ENCODE data around the gene INPP5J. TPM values are rescaled to one million over a fixed set of nuclear protein-coding genes. Genes with fewer than 3 reads are reported as not detected.

INPP5J gene
- total and polyA plus RNA-seq, 2 donors (not counting 1 experiment from before 2014, with no cell fraction given), result 0.17 to 0.33 TPM

DNA sequence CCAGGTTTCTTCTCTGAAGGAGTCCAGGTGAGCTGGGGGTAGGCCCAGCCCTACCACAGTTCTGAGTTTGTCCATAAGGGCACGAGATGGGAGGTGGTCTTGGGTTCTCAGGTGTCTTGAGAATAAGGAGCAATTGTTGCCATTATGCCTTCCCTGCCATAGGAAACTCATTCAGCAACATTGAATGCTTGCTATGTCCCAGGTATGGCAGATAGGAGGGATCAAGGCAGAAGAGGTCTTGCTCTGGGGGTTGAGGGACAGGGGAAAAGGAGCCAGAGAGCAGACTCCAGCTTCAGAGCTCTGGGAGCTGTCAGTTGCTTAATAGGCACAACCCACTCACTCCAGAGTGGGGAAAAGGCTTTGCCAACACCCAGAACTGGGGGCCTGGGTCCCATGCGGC, 19.7 kb upstream of the INPP5J start:
- peaks cover 30% of the 10 kb centered on the region for H3K4me1 ChIP-seq (ENCODE audit: control insufficient read depth, extremely low read depth, insufficient read depth, low read length)
- no peak overlapping the region for H3K9ac ChIP-seq (ENCODE audit: insufficient read depth, low read length)
- peaks cover 46% of the 10 kb centered on the region for H3K36me3 ChIP-seq (ENCODE audit: control insufficient read depth, insufficient read depth, low read length)
- H4K20me1 ChIP-seq (ENCODE audit: control insufficient read depth, extremely low read depth, insufficient read depth, low read length), result no peaks in the 10 kb centered on the region
- no peaks in the 10 kb centered on the region for H3K27me3 ChIP-seq (ENCODE audit: control insufficient read depth, insufficient read depth, low read length)
- no peak overlapping the region for H3K4me2 ChIP-seq (ENCODE audit: extremely low read depth, insufficient read depth, low read length)
- H3K9me3 ChIP-seq (ENCODE audit: control insufficient read depth, insufficient read depth, low read depth, low read length), result no peaks in the 10 kb centered on the region
- H3K79me2 ChIP-seq (ENCODE audit: control insufficient read depth, insufficient read depth, low read length), result peaks cover 22% of the 10 kb centered on the region
- TF ChIP-seq, protein P1, sequence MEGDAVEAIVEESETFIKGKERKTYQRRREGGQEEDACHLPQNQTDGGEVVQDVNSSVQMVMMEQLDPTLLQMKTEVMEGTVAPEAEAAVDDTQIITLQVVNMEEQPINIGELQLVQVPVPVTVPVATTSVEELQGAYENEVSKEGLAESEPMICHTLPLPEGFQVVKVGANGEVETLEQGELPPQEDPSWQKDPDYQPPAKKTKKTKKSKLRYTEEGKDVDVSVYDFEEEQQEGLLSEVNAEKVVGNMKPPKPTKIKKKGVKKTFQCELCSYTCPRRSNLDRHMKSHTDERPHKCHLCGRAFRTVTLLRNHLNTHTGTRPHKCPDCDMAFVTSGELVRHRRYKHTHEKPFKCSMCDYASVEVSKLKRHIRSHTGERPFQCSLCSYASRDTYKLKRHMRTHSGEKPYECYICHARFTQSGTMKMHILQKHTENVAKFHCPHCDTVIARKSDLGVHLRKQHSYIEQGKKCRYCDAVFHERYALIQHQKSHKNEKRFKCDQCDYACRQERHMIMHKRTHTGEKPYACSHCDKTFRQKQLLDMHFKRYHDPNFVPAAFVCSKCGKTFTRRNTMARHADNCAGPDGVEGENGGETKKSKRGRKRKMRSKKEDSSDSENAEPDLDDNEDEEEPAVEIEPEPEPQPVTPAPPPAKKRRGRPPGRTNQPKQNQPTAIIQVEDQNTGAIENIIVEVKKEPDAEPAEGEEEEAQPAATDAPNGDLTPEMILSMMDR (conservative IDR thresholded peaks at IDR 0.05 in 1 of 2, IDR thresholded peaks at IDR 0.05 in 1 of 2; ENCODE audit: low read depth in 1 of 2, low read length in 2 of 2), result no peak
- TF ChIP-seq EZH2 (IDR thresholded peaks at IDR 0.05; ENCODE audit: low read length, missing control alignments), result no peak
- H2AFZ ChIP-seq (ENCODE audit: low read length), result no peak overlapping the region
- no peak for DNase-seq (ENCODE audit: low read depth in 2 of 2)
- H3K4me3 ChIP-seq (replicated peaks in 1 of 4; ENCODE audit: control extremely low read depth in 1 of 4, insufficient read depth in 1 of 4, low read depth in 3 of 4, low read length in 4 of 4), result no peak overlapping the region
- peak overlapping the region; percentile 83 for H3K27ac ChIP-seq (ENCODE audit: insufficient read depth, low read length)

DNA sequence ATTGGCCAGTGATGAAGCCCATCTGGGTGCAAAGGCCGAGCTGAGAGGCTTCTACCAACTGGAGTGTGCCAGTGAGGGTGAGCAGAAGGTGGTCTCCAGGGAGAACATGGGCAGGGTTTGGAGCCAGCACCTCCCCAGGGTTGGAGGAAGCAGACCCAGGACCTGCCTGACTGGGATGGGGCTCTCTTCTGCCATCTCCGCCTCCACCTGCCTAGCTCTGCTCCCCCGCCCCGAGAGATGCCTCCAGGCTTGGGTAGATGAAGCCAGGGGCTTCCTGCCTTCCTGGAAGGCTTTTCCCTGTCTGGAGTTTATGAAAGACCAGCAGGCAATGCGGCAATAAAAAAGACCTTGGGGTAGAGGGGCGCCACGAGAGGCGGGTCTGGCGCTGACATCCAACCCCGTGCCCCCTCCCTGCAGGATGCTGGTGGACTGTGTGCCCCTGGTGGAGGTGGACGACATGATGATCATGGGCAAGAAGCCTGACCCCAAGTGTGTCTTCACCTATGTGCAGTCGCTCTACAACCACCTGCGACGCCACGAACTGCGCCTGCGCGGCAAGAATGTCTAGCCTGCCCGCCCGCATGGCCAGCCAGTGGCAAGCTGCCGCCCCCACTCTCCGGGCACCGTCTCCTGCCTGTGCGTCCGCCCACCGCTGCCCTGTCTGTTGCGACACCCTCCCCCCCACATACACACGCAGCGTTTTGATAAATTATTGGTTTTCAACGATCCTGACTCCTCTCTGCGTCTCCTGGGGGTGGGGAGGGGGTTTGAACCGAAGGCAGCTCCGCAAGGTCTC, 18.7 kb upstream of the INPP5J start:
- Histone ChIP-seq H3K4me3 (replicated peaks in 1 of 4; ENCODE audit: control extremely low read depth in 1 of 4, insufficient read depth in 1 of 4, low read depth in 3 of 4, low read length in 4 of 4) (no peak overlapping the region), H3K27me3 (ENCODE audit: control insufficient read depth, insufficient read depth, low read length) (no peaks in the 10 kb centered on the region), H3K79me2 (ENCODE audit: control insufficient read depth, insufficient read depth, low read length) (peaks cover 22% of the 10 kb centered on the region), H4K20me1 (ENCODE audit: control insufficient read depth, extremely low read depth, insufficient read depth, low read length) (no peaks in the 10 kb centered on the region), H3K4me2 (ENCODE audit: extremely low read depth, insufficient read depth, low read length) (no peak overlapping the region), H3K36me3 (ENCODE audit: control insufficient read depth, insufficient read depth, low read length) (peaks cover 40% of the 10 kb centered on the region), H3K9ac (ENCODE audit: insufficient read depth, low read length) (no peak overlapping the region), H2AFZ (ENCODE audit: low read length) (no peak overlapping the region), H3K9me3 (ENCODE audit: control insufficient read depth, insufficient read depth, low read depth, low read length) (no peaks in the 10 kb centered on the region), H3K4me1 (ENCODE audit: control insufficient read depth, extremely low read depth, insufficient read depth, low read length) (peaks cover 30% of the 10 kb centered on the region), H3K27ac (ENCODE audit: insufficient read depth, low read length) (no peak overlapping the region)
- DNase-seq (ENCODE audit: low read depth in 2 of 2), result no peak
- TF ChIP-seq, protein P1 (conservative IDR thresholded peaks at IDR 0.05 in 1 of 2, IDR thresholded peaks at IDR 0.05 in 1 of 2; ENCODE audit: low read depth in 1 of 2, low read length in 2 of 2), result no peak
- TF ChIP-seq EZH2 (IDR thresholded peaks at IDR 0.05; ENCODE audit: low read length, missing control alignments), result no peak

DNA sequence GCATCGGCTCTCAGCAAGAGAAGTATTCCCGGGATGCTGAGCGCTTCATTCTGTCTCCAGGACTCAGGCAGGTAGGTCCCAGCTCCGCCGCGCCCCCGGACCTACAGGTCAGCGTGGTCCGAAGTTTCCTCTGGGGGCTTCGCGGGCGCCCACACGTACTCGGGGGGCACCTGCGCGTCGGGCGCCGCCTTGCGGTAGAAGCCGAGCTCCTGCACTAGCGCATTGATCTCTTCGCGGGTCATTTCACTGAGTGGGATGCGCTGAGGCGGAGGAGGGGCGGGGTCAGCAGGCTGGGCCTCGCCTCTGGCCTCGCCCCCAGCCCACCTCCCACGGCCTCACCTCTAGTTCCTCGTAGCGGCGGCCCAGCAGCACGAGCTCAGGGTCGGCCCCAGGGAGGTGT, 17.9 kb upstream of the INPP5J start:
- Histone ChIP-seq H3K9me3 (ENCODE audit: control insufficient read depth, insufficient read depth, low read depth, low read length) (no peaks in the 10 kb centered on the region), H3K36me3 (ENCODE audit: control insufficient read depth, insufficient read depth, low read length) (peaks cover 32% of the 10 kb centered on the region), H2AFZ (ENCODE audit: low read length) (no peak overlapping the region), H3K79me2 (ENCODE audit: control insufficient read depth, insufficient read depth, low read length) (peaks cover 22% of the 10 kb centered on the region), H3K27me3 (ENCODE audit: control insufficient read depth, insufficient read depth, low read length) (no peaks in the 10 kb centered on the region), H3K4me1 (ENCODE audit: control insufficient read depth, extremely low read depth, insufficient read depth, low read length) (peaks cover 28% of the 10 kb centered on the region), H3K4me3 (replicated peaks in 1 of 4; ENCODE audit: control extremely low read depth in 1 of 4, insufficient read depth in 1 of 4, low read depth in 3 of 4, low read length in 4 of 4) (peak overlapping the region in 1 of 4 experiments; percentile 90), H3K9ac (ENCODE audit: insufficient read depth, low read length) (no peak overlapping the region), H4K20me1 (ENCODE audit: control insufficient read depth, extremely low read depth, insufficient read depth, low read length) (no peaks in the 10 kb centered on the region), H3K4me2 (ENCODE audit: extremely low read depth, insufficient read depth, low read length) (no peak overlapping the region), H3K27ac (ENCODE audit: insufficient read depth, low read length) (no peak overlapping the region)
- TF ChIP-seq, protein P1 (conservative IDR thresholded peaks at IDR 0.05 in 1 of 2, IDR thresholded peaks at IDR 0.05 in 1 of 2; ENCODE audit: low read depth in 1 of 2, low read length in 2 of 2), result peak; percentile 22 to 39
- no peak for TF ChIP-seq EZH2 (IDR thresholded peaks at IDR 0.05; ENCODE audit: low read length, missing control alignments)
- peak in 1 of 2 donors; percentile 26 for DNase-seq (ENCODE audit: low read depth in 2 of 2)

All from fibroblast of lung (primary cell).